Vagina (tissue), 2 donors: ENCODE results near the gene LARP1.

ENCODE experiments used
- CTCF ChIP-seq, 3 experiments: fragments of 450-650 bp in 2 of 3; fragments of 200-600 bp in 1 of 3; sonication (generic) in 1 of 3; IDR thresholded peaks; one replicate each; pipeline ENCODE4 v1.5.1; 2017 to 2019; ENCODE audit warnings: antibody characterized with exemption in 3 of 3, mild to moderate bottlenecking in 2 of 3, moderate library complexity in 2 of 3
- POLR2A ChIP-seq, 2 donors: fragments of 450-650 bp; IDR thresholded peaks; one replicate each; pipeline ENCODE4 v1.6.1; 2017; ENCODE audit warnings: antibody characterized with exemption in 2 of 2, mild to moderate bottlenecking in 2 of 2, moderate library complexity in 2 of 2
- POLR2AphosphoS5 ChIP-seq, 2 donors: sonication (generic); formaldehyde crosslinking; IDR thresholded peaks; one replicate each; pipeline ENCODE4 v1.9.0; 2017; ENCODE audit warnings: antibody characterized with exemption in 2 of 2, mild to moderate bottlenecking in 2 of 2, low read depth in 1 of 2; ENCODE audit not compliant: insufficient read depth in 1 of 2

- no peak for TF ChIP-seq CTCF (IDR thresholded peaks at IDR 0.05)
- TF ChIP-seq POLR2A (IDR thresholded peaks at IDR 0.05) = no peak
- no peak for TF ChIP-seq POLR2AphosphoS5 (IDR thresholded peaks at IDR 0.05; ENCODE audit: insufficient read depth in 1 of 2, low read depth in 1 of 2)
Measured at GRCh38 chr5:154786414-154786813, 31.2 kb downstream of the LARP1 start.
